ENCODE measurements around the gene PRSS53.

The PRSS53 gene

DNA sequence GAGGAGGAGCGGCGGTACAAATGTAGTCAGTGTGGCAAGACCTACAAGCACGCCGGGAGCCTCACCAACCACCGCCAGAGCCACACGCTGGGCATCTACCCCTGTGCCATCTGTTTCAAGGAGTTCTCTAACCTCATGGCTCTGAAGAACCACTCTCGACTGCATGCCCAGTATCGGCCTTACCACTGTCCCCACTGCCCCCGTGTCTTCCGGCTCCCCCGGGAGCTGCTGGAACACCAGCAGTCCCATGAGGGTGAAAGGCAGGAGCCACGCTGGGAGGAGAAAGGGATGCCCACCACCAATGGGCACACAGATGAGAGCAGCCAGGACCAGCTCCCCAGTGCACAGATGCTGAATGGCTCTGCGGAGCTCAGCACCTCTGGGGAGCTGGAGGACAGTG lies 11.7 kb downstream of the PRSS53 start:
- DNase-seq, result no peak

DNA sequence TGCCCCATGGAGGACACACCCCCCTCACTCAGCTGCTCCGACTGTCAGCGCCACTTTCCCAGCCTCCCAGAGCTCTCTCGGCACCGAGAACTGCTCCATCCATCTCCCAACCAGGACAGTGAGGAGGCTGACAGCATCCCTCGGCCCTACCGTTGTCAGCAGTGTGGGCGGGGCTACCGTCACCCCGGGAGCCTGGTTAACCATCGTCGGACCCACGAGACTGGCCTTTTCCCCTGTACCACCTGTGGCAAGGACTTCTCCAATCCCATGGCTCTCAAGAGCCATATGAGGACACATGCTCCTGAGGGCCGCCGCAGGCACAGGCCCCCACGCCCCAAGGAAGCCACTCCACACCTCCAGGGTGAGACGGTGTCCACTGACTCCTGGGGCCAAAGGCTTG lies 12.4 kb downstream of the PRSS53 start:
- no peak for DNase-seq

DNA sequence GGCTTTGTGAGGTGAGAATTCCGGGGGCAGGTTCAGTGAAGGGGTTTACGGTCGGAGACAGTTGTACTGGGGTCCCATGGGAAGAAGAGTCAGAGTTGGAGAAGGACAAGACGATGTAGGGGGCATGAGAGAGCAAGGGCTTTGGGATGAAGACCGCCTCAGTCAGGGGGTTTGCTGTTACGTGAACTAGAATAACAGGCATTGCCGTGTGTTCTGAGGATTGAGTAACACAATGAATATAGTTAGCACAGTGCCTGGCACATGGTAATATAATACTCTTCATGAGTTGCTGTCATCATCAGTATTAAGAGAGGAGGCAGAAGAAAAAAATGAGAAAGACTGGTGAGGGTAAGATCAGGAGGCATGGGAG lies 13.9 kb downstream of the PRSS53 start:
- DNase-seq, result no peak

DNA sequence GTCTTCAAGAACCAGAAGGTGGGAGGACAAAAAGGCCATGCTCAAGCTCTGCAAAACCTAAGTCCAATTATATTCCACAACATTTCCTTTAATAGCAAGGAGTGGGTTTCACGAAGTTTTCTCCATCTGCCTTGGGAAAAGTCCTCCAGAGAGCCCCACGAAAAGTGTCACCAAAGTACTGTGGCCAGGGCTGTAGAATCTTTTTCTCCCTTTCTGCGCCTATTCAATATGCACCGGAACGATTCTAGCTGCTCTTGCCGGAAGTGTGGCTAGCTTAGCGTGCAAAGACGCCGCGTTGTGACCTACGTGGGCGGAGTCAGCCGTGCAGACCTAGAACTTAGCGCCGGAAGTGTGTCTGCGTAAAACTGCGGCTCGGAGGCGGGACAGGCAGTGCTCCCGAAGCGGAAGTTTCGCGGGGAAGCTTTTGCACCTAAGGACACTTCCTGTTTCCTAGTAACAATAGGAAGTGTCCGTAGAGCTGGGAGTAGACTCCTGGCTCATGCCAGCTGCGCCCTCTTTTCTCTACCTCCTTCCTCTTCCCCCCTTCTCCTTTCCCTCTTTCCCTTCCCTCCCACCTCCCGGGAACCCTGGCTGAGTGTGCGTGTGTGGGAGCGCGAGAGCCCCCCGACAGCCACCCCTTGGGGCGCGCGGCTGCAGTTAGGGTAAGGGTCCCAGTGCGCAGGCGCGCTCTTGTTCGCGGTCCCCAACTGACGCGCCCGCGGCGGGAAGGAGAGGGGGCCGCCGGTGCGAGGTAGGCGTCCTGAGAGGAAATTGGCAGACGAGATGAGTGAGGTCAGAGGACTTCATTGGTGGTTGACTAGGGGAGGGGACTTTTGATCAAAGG lies 14.6 kb downstream of the PRSS53 start, which contains the start of the genes ZNF646 and ZNF668:
ZNF646 (plus strand) TSS at position 453 of the 844 bp plus-strand sequence. CDS start 1,903 bp downstream, outside the sequence.
ZNF668 (minus strand) TSS at position 271 of the 844 bp plus-strand sequence. CDS start 9,781 bp downstream, outside the sequence.
- DNase-seq, result peak; percentile 99

DNA sequence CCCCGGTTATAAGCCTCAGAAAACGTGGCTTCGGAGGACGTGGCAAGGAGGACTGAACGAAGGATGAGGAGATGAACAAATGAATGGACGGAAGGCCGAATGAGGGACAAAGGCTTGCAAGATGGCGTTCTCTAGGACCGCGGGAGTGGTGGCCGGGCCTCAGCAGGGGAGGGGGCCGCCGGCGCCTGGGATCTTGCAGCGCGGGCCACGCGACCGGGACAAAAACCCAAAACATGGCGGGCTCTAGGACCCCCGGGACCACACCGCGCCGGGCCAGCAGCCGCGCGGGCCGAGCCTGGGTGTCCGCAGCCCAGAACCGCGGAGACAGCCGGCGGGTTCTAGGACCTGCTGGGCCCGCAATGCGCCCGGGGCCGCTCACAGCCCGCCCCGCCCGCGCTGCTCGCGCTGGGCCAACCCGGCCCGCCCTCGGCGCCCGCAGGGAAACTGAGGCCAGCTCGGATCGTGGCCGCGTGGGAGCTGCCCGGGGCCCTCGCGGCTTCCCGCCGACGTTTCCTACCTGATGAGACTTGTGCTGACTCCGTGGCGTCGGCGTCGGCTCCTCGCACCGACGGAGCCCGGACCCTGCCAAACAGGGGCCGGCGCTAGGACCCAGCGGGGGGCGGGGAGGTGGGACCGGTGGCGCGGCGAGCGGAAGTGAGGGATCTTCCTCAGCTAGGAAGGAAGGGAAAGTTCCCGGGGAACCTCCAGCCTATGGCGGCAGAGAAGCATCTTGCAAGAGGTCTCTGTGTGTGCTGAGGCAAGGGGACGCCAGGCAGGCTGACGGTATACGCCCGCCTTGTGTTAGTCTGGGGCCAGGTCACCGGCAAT lies 15.4 kb downstream of the PRSS53 start:
- DNase-seq, result peak; percentile 79

DNA sequence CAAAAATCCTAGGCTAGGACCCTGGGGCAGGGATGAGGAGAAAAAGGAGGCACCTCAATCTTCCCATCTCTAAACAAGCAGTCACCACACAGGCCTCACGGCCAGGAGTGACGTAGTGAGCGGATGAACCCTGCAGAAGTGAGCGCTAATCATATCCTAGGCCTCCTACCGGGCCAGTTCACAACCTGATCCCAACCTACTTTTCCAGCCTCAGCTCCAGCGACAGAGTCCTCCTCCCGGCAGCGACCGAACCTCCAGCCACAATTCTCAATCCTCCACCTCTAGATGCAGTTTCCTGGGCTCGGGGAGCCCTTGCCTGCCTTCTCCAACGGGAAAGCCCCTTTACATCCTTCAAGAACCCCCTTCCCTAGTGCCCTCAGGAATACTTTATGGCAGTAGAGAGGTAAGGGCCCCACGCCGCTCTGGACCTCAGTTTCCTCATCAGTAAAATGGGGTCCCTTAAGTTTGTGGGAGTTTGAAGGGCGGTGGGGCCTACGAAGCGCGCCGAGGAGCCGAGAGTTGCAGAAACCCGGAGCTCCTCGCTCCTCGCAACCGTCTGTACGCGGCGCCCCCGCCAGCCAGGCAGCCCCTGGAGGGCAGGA lies 16.1 kb downstream of the PRSS53 start:
- DNase-seq, result no peak

GRCh38 chr16:31071861-31072260 lies 16.9 kb downstream of the PRSS53 start:
- no peak for DNase-seq

DNA sequence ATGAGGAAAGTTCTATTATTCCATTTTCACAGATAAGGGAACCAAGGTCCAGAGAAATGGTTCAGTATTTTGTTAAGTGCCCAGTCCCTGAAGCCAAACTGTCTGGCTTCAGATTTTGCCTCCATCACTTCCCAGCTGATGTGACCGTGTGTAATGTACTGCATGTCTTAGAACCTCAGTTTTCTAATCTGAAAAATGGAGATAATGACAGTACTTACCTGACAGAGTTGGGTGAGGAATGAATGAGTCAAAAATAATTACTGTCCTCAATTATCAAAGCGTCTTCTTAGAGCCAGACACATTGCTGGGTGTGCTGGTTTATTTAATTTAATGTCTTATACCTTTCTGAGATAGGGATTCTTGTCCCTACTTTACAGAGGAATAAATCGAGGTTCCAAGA lies 21.4 kb downstream of the PRSS53 start:
- no peak for DNase-seq

GRCh38 chr16:31064882-31065461 lies 23.8 kb downstream of the PRSS53 start:
- DNase-seq, result peak; percentile 64

DNA sequence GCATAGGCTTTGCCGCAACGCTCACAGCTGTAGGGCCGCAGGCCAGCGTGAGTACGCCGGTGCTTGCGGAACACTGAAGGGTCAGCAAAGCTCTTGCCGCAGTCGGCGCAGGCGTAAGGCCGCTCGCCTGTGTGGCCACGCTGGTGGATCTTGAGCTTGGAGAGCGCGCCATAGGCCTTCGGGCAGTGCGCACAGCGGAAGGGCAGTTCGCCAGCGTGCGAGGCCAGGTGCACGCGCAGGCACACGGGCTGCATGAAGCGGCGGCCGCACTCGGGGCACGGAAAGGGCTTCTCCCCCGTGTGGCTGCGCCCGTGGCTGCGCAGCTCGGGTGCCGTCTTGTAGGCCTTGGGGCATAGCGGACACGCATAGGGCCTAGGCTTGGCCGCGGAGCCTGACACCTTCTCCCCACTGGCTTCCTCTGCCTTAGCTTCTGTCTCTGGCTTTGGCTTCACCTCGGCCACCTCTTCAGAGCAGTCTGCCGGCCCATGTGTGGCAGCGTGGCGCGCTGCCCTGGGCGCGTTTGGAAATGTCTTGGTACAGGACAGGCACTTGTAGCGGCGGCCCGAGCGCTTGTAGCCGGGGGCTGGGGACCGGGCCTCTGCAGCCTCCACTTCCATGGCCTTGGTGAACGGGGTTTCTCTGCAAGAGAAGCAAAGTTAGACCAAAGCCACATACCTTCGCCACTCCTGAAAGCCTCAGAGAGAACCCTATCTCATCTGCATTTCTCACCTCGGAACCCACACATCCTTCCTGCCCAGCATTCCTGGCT lies 24.7 kb downstream of the PRSS53 start:
- no peak for DNase-seq

DNA sequence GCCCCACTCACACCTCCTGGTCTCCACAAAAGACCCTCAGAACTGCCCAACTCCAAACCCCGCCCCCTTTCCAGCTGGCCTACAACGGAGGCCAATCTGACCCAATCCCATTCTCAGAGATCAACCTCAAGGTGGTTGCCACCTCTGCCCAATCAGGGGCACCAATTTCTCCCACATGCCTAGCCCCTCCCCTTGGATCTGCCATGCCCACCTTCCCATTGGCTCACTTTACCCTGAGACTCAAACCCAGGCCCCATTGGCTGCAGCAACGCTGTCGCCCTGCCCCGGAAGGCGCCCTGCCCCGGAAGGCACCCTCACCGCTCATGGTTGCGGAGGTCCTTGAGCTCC lies 25.3 kb downstream of the PRSS53 start:
- no peak for DNase-seq

- DNase-seq, result no peak
These were observed 26.8 kb downstream of the PRSS53 start for GRCh38 chr16:31061813-31062440.

DNA sequence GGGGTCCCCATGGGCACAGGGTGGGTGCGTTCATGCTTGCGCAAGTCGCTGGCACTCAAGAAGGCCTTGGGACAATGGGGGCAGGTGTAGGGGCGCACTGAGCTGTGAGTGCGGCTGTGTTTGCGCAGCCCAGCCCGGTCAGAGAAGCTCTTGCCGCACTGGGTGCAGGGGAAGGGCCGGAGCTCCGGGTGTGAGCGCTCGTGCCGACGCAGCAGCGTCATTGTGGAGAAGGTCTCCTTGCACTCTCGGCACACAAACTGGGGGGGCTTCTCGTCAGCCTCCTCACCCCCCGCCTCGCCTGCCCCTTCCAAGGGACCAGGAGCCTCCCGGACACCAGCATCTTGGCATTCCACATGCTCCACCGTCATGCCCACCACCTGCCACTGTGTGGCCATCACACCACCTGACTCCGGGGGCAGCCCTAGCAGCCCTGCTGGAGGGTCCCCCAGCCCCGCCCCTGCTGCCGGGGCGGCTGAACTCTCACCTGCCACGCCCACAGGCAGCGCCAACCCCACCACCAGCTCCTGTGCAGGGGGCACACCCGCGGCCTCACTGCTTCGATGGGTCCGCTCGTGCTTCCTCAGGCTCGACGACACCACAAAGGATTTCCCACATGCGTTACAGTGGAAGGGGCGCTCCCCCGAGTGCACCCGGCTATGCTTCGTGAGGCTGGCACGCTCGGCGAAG lies 27.5 kb downstream of the PRSS53 start:
- no peak for DNase-seq

DNA sequence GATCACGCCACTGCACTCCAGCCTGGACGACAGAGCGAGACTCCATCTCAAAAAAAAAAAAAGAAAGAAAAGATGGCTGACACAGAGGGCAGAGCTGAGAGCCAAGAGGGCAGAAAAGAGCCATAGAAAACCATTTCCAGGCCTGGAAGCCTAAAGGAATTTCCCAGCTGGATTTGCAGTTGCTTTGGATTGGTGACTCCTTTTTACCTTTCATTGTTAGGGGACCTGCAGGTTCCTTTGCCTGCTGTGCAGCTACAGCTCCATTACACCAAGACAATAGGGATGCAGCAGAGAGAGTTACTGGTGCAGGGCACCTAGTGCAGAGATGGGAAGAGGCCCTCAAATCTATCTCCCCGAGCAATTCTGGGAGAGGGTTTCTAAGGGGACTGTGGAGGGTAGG lies 33.1 kb downstream of the PRSS53 start:
- DNase-seq, result no peak

- peak; percentile 85 for DNase-seq
These were observed 36.6 kb downstream of the PRSS53 start for GRCh38 chr16:31052114-31052513.

DNA sequence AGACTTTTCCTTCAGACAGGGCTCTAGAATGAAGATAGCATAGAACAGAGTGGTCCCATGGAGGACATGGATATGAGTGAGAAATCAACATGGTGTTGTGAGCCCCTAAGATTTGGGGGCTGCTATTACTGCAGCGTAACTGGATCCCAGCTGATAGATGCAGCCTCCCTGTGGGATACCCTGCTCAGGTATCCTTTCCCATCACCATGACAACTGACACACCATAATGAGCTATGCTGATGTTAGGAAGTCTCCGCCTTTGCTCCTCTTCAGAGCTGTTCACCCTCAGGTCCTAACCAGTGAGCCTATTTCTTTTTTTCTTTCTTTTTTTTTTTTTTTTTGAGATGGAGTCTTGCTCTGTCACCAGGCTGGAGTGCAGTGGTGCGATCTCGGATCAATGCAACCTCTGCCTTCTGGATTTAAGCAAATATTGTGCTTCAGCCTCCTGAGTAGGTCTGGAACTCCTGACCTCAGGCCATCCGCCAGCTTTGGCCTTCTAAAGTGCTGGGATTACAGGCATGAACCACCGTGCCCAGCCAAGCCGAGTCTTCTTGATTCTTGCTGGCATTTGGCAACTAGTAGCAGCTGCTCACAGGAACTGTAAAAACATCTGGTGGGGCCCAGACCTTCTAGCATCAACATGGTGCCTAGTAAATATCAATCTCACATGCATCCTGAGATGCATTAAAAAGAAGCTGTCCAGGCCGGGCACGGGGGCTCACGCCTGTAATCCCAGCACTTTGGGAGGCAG lies 38.3 kb downstream of the PRSS53 start:
- DNase-seq, result no peak

- DNase-seq, result no peak
These were observed 44.8 kb downstream of the PRSS53 start for GRCh38 chr16:31043898-31044481.

GRCh38 chr16:31043352-31043751 lies 45.4 kb downstream of the PRSS53 start:
- DNase-seq, result no peak

DNA sequence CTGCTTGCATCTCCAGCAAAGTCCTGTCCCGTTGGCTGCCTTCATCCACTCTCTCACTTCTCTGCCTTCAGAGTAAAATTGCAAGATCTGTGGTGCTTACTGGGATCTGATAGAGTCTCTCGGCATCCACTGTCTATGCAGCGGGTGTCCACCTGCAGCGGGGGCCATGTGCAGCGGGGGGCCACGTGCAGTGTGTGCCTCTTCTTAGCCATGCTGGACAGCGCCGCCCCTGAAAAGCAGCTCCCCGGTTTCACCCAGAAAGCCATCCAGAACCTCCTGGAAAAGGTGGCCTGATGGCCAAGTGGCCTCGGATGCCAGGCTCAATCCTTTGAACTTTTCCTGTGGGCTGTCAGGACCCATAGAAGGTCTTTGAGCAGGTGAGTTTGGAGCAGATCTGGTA lies 45.9 kb downstream of the PRSS53 start:
- DNase-seq, result no peak

DNA sequence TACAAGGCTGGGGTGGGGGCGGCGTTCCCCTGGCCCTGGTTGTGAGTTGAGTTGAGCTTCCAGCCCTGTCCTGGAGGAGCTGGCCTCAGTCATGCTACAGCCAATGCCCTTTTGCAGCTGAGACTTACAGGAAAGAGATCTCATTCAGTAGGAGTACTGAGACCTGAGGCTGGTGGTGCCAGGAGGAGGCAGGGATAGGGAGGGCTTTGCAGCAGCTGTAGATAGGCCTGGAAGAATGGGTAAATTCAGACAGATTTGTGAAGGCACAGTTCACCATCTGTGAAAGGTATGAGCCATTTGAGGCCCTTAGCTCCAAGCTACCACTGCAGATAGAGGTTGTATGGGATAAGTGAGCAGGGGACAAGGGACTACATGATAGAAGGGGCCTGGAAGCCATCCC lies 49.8 kb downstream of the PRSS53 start:
- no peak for DNase-seq

Measured in amniotic stem cell (primary cell).